K562 (cell line): Measurements from ENCODE around the gene GCC1. TPM values are rescaled to one million over a fixed set of nuclear protein-coding genes. Genes with fewer than 3 reads are reported as not detected.

Experiments
- ATAC-seq: fragments of 200-7000 bp; cut with Tn5 transposase; 3 replicates; pipeline ENCODE4 v1.9.1; 2020; ENCODE audit warnings: moderate library complexity
- BruUV-seq: library from RNA; stranded (reverse); fragments of 400-500 nt; replicated peaks from 2 replicates; lab custom pipeline; 2021; lab: Mats Ljungman, UMichigan
- CTCF ChIA-PET: fragments of 300-600 bp; formaldehyde crosslinking; extraction: SDS; loops from one replicate; lab custom pipeline; 2021; ENCODE audit warnings: low intra/inter-chr PET ratio; lab: Yijun Ruan, JAX
- POLR2A ChIA-PET: fragments of 300-600, 350-650 bp; sonication (Branson Sonifier 250); formaldehyde crosslinking; extraction: SDS; loops from one replicate; lab custom pipeline; 2021; ENCODE audit warnings: antibody characterized with exemption, inconsistent platforms; lab: Yijun Ruan, JAX
- DNase-seq, 4 experiments: peaks; one replicate each; pipeline versions ENCODE4 v3.0.0 to v3.0.0-alpha.2; 2011 to 2018; ENCODE audit warnings: low spot score in 3 of 4, mixed read lengths in 3 of 4; ENCODE audit errors: extremely low read depth in 1 of 4
- FAIRE-seq: peaks from 2 replicates; lab custom pipeline; 2011; peaks lifted over from hg19 to GRCh38; lab: Jason Lieb, UNC
- H2AFZ ChIP-seq: 2 replicates; pipeline ENCODE4 v1.6.0; 2011; ENCODE audit warnings: low read depth, low read length, control low read depth, inconsistent platforms
- H3K27ac ChIP-seq: fragments of 200-600 bp; 3 replicates; pipeline ENCODE4 v1.8.0; 2011; ENCODE audit warnings: low read depth, mild to moderate bottlenecking, control low read depth, inconsistent platforms, low read length, moderate library complexity, mixed read lengths; ENCODE audit errors: extremely low read depth
- H3K27me3 ChIP-seq, 2 experiments: fragments of 300-600 bp in 1 of 2; 2 replicates in 1 of 2; 3 replicates in 1 of 2; pipeline versions ENCODE4 v1.6.0 to v1.8.0; 2011; ENCODE audit warnings: inconsistent platforms in 2 of 2, low read length in 2 of 2, mild to moderate bottlenecking in 1 of 2, mixed read lengths in 1 of 2, moderate library complexity in 1 of 2; ENCODE audit not compliant: control insufficient read depth in 2 of 2, insufficient read depth in 2 of 2
- H3K36me3 ChIP-seq: fragments of 300-600 bp; 3 replicates; pipeline ENCODE4 v1.8.0; 2011; ENCODE audit warnings: mild to moderate bottlenecking, low read length, inconsistent platforms; ENCODE audit not compliant: control insufficient read depth, insufficient read depth
- H3K4me1 ChIP-seq, 2 experiments: fragments of 200-600 bp in 1 of 2; replicated peaks in 1 of 2; 2 replicates in 1 of 2; 3 replicates in 1 of 2; pipeline versions ENCODE4 v1.5.1 to v1.8.0; 2011; ENCODE audit warnings: inconsistent platforms in 2 of 2, low read length in 2 of 2, mild to moderate bottlenecking in 1 of 2, mixed read lengths in 1 of 2, moderate library complexity in 1 of 2; ENCODE audit not compliant: control insufficient read depth in 2 of 2, insufficient read depth in 2 of 2
- H3K4me2 ChIP-seq: 2 replicates; pipeline ENCODE4 v1.6.1; 2011; ENCODE audit warnings: low read length, control low read depth, inconsistent platforms, mixed read lengths; ENCODE audit not compliant: insufficient read depth
- H3K4me3 ChIP-seq: fragments of 200-600 bp; sonication (generic), shearing (Covaris generic); 2 replicates; pipeline ENCODE4 v1.5.1; 2016; ENCODE audit warnings: control low read depth, inconsistent platforms
- H3K79me2 ChIP-seq: fragments of 200-600 bp; 3 replicates; pipeline ENCODE4 v1.8.0; 2011; ENCODE audit warnings: low read length, inconsistent platforms; ENCODE audit not compliant: control insufficient read depth, insufficient read depth
- H3K9ac ChIP-seq, 2 experiments: 2 replicates each; pipeline versions ENCODE4 v1.6.0 to v1.6.1; 2011; ENCODE audit warnings: low read depth in 2 of 2, low read length in 2 of 2, control low read depth in 1 of 2, inconsistent platforms in 1 of 2, mild to moderate bottlenecking in 1 of 2, mixed read lengths in 1 of 2; ENCODE audit not compliant: insufficient read depth in 1 of 2
- H3K9me1 ChIP-seq: one replicate; pipeline ENCODE4 v1.6.0; 2011; ENCODE audit warnings: inconsistent platforms, mild to moderate bottlenecking, low read length, moderate library complexity; ENCODE audit not compliant: control insufficient read depth, insufficient read depth
- H3K9me3 ChIP-seq: replicated peaks from 2 replicates; pipeline ENCODE4 v1.5.1; 2011; ENCODE audit warnings: low read depth, low read length, inconsistent platforms; ENCODE audit not compliant: control insufficient read depth, insufficient read depth
- H4K20me1 ChIP-seq: replicated peaks from 2 replicates; pipeline ENCODE4 v1.6.1; 2011; ENCODE audit warnings: low read length, inconsistent platforms, mixed read lengths; ENCODE audit not compliant: control insufficient read depth, insufficient read depth
- CBX3 ChIP-seq, 2 experiments: IDR thresholded peaks; 1 replicate in 1 of 2; 2 replicates in 1 of 2; pipeline ENCODE4 v1.6.1; 2012; ENCODE audit warnings: inconsistent platforms in 2 of 2, low read length in 2 of 2, borderline replicate concordance in 1 of 2, control low read depth in 1 of 2
- CCAR2 ChIP-seq: fragments of 200-400 bp; formaldehyde crosslinking; IDR thresholded peaks from 2 replicates; pipeline ENCODE4 v1.6.1; 2017; ENCODE audit warnings: mild to moderate bottlenecking, low read depth, low read length
- HDAC1 ChIP-seq, 2 experiments: fragments of 450-650 bp; IDR thresholded peaks; 2 replicates each; pipeline ENCODE4 v1.6.1; 2016 to 2017; ENCODE audit warnings: inconsistent platforms in 1 of 2, mild to moderate bottlenecking in 1 of 2, moderate library complexity in 1 of 2
- HNRNPL ChIP-seq: fragments of 200-400 bp; formaldehyde crosslinking; IDR thresholded peaks from 2 replicates; pipeline ENCODE4 v1.6.1; 2017; ENCODE audit warnings: low read depth, mild to moderate bottlenecking, low read length
- LARP7 ChIP-seq: fragments of 450-650 bp; IDR thresholded peaks from 2 replicates; pipeline ENCODE4 v1.6.1; 2016
- TAL1 ChIP-seq: fragments of 450-650 bp; IDR thresholded peaks from 2 replicates; pipeline ENCODE4 v1.6.1; 2016; ENCODE audit warnings: mild to moderate bottlenecking
- TRIM28 ChIP-seq: fragments of 450-650 bp; IDR thresholded peaks from 2 replicates; pipeline ENCODE4 v1.6.1; 2017
- ZFP36 ChIP-seq: fragments of 150-350 bp; IDR thresholded peaks from 2 replicates; pipeline ENCODE4 v1.6.1; 2018; ENCODE audit warnings: low read length, low read depth; ENCODE audit not compliant: partially characterized antibody
- ZNF444 ChIP-seq: fragments of 250-450 bp; sonication (Bioruptor Pico); IDR thresholded peaks from 2 replicates; pipeline ENCODE4 v1.4.0; 2020; ENCODE audit warnings: mild to moderate bottlenecking, moderate library complexity
- ZNF583 ChIP-seq: fragments of 250-450 bp; sonication (Bioruptor Pico); IDR thresholded peaks from 2 replicates; pipeline ENCODE4 v1.4.0; 2020
- ZNF639 ChIP-seq, 2 experiments: fragments of 200-800 bp in 1 of 2; sonication (Bioruptor generic) in 1 of 2; sonication (generic) in 1 of 2; formaldehyde crosslinking in 1 of 2; IDR thresholded peaks in 1 of 2; conservative IDR thresholded peaks in 1 of 2; 2 replicates each; pipeline versions ENCODE4 v1.5.0 to v1.6.1; 2016 to 2020; ENCODE audit warnings: missing compliant biosample characterization in 1 of 2, missing genetic modification characterization in 1 of 2, missing genetic modification reagents in 1 of 2
- WGBS: fragments of 100-300 bp; shearing (Covaris generic); methylation state at CpG from one replicate; pipeline ENCODE4 v1.1.6; 2016; ENCODE audit warnings: low coverage, mixed read lengths; ENCODE audit not compliant: insufficient coverage; ENCODE audit errors: missing lambda C conversion rate; 5-methylcytosine and 5-hydroxymethylcytosine counted together
- in situ Hi-C: fragments of 300-500 bp; cut with MboI; formaldehyde crosslinking; loops from 4 replicates; pipeline ENCODE4 v1.15.0; 2018; ENCODE audit warnings: inconsistent platforms, mixed read lengths
- intact Hi-C: fragments of 100-400 bp; cut with micrococcal nuclease; formaldehyde crosslinking; loops from 2 replicates; pipeline ENCODE4 v1.14.2; 2022
- polyA plus RNA-seq, 8 experiments: library from polyadenylated mRNA; depleted of rRNA in 4 of 8; stranded (reverse) in 5 of 8; unstranded in 3 of 8; fragments of >200 nt; fragmentation: Nextera tagmentation in 2 of 8; fragmentation: Illumina TruSeq in 1 of 8; extraction: Ambion mirVana in 2 of 8; extraction: Trizol in 1 of 8; gene quantifications; 2 replicates each; pipeline versions ENCODE4 v1.2.1 to v1.2.3, GENCODE V29; 2011 to 2014; ENCODE audit warnings: inconsistent platforms in 1 of 8, missing spikeins in 1 of 8
- total RNA-seq, 7 experiments: library from RNA; depleted of rRNA in 6 of 7; stranded (reverse); fragments of >200 nt in 6 of 7; fragmentation: Illumina TruSeq in 2 of 7; extraction: Trizol in 2 of 7; gene quantifications; 2 replicates each; pipeline versions ENCODE4 v1.2.1 to v1.2.3, GENCODE V29; 2011 to 2021; ENCODE audit warnings: low replicate concordance in 1 of 7

GCC1 gene
- total and polyA plus RNA-seq, 9 of the 15 experiments (the other 6 are each of a cell fraction or from before 2014, with no cell fraction given) = 1.9 to 19.8 (median 10.9) TPM

DNA sequence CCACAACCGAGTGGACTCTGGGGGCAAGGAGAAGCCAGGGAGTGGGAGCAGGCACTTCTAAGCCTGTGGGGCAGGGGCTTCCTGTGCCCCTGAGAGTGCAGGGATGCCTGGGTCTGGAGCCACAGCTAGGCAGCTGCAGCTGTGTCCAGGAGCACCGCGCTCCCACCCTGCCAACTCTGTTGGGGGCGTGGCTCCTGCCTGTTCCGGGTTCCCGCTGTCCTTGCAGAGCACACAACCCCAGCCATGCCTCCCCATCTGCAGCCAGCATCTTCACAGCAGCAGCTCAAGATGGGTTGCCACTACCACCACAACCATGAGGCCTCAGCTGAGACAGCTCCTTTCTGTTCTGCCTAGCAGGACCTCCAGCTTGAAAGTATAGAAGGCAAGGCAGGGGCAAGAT lies 23.9 kb upstream of the GCC1 start (continued):
- TF ChIP-seq HDAC1 (IDR thresholded peaks at IDR 0.05) (no peak), HNRNPL (no peak), TAL1 (no peak)
- TF ChIP-seq, all 486 proteins: peak for 0

- FAIRE-seq (no peak), DNase-seq (no peak), ATAC-seq (no peak)
- Histone ChIP-seq H3K4me2 (no peak overlapping the region), H3K79me2 (no peaks in the 10 kb centered on the region), H3K9me1 (no peaks in the 10 kb centered on the region), H3K4me1 (peaks cover 0 to 4% of the 10 kb centered on the region in 2 experiments; a peak in 1 of 5 replicates), H2AFZ (no peak overlapping the region), H3K27me3 (peaks cover 6 to 31% of the 10 kb centered on the region in 2 experiments; a peak in 4 of 5 replicates), H3K9ac (no peak overlapping the region), H3K9me3 (no peaks in the 10 kb centered on the region; the same call in 1 of the 2 replicates), H3K27ac (no peak overlapping the region), H3K4me3 (no peak overlapping the region), H4K20me1 (no peaks in the 10 kb centered on the region; the same call in 1 of the 2 replicates), H3K36me3 (no peaks in the 10 kb centered on the region)
- WGBS = 8% methylated on average over 6 of the region's 6 CpGs
- POLR2A ChIA-PET = interaction anchor here (1.1 kb wide), 1 partner anchor 23 kb away, joined by 4 read pairs; the partner anchor contains the start of gene GCC1
- TF ChIP-seq ZNF639 (CRISPR knock-in tag; conservative IDR thresholded peaks at IDR 0.05 in 1 of 2, IDR thresholded peaks at IDR 0.05 in 1 of 2) = no peak
- no peak for TF ChIP-seq ZNF583 (CRISPR knock-in tag)
- peak; percentile 55; the same call in 1 of the 2 replicates for TF ChIP-seq TRIM28
- peak; percentile 72 for TF ChIP-seq ZFP36
- TF ChIP-seq CCAR2 = no peak
- peak in 1 of 2 experiments; percentile 52; a peak in 1 of 3 replicates for TF ChIP-seq CBX3 (IDR thresholded peaks at IDR 0.05; ENCODE audit: borderline replicate concordance in 1 of 2, low read length in 2 of 2)
- no peak for TF ChIP-seq LARP7
- TF ChIP-seq ZNF444 (CRISPR knock-in tag) = no peak
- CTCF ChIA-PET = no interaction called here
- in situ Hi-C loops = no loop called here
- intact Hi-C loops = no loop called here
- no TSS peak for BruUV-seq
These were observed 23.1 kb upstream of the GCC1 start for GRCh38 chr7:127608446-127608845.
